ENCODE data around the gene TAS1R2.

The TAS1R2 gene

GRCh38 chr1:18869847-18870594, 10.6 kb upstream of the TAS1R2 start:
- TF ChIP-seq TEAD4 (IDR thresholded peaks at IDR 0.05): no peak
- no peak for TF ChIP-seq REST (IDR thresholded peaks at IDR 0.05; ENCODE audit: low read depth)
- TF ChIP-seq FOXM1 (IDR thresholded peaks at IDR 0.05; ENCODE audit: borderline replicate concordance, low read depth): no peak
- no peak for TF ChIP-seq MAX (IDR thresholded peaks at IDR 0.05)
- TF ChIP-seq CREB1 (IDR thresholded peaks at IDR 0.05; ENCODE audit: low read depth): no peak
- TF ChIP-seq EGR1 (IDR thresholded peaks at IDR 0.05): no peak
- no peak for TF ChIP-seq NFIC (IDR thresholded peaks at IDR 0.05)
- TF ChIP-seq YY1 (IDR thresholded peaks at IDR 0.05; ENCODE audit: low read depth): no peak
- TF ChIP-seq TAF1 (IDR thresholded peaks at IDR 0.05; ENCODE audit: low read depth): no peak
- TF ChIP-seq TCF12 (IDR thresholded peaks at IDR 0.05; ENCODE audit: low read depth): no peak
- TF ChIP-seq EP300 (IDR thresholded peaks at IDR 0.05; ENCODE audit: borderline replicate concordance): no peak
- TF ChIP-seq RAD21 (IDR thresholded peaks at IDR 0.05; ENCODE audit: low read depth): no peak
- TF ChIP-seq CEBPB (IDR thresholded peaks at IDR 0.05): no peak
- no peak for TF ChIP-seq USF1 (IDR thresholded peaks at IDR 0.05)
- TF ChIP-seq ZBTB7A (IDR thresholded peaks at IDR 0.05; ENCODE audit: low read depth): no peak

GRCh38 chr1:18868801-18869424, 9.5 kb upstream of the TAS1R2 start:
- TF ChIP-seq USF1 (IDR thresholded peaks at IDR 0.05) (no peak), TEAD4 (IDR thresholded peaks at IDR 0.05) (no peak), RAD21 (IDR thresholded peaks at IDR 0.05; ENCODE audit: low read depth) (no peak), FOXM1 (IDR thresholded peaks at IDR 0.05; ENCODE audit: borderline replicate concordance, low read depth) (no peak), TAF1 (IDR thresholded peaks at IDR 0.05; ENCODE audit: low read depth) (no peak), ZBTB7A (IDR thresholded peaks at IDR 0.05; ENCODE audit: low read depth) (no peak), CEBPB (IDR thresholded peaks at IDR 0.05) (no peak), REST (IDR thresholded peaks at IDR 0.05; ENCODE audit: low read depth) (no peak)

GRCh38 chr1:18868354-18868753, 8.9 kb upstream of the TAS1R2 start:
- TF ChIP-seq RAD21 (IDR thresholded peaks at IDR 0.05; ENCODE audit: low read depth) (no peak), CEBPB (IDR thresholded peaks at IDR 0.05) (no peak), EP300 (IDR thresholded peaks at IDR 0.05; ENCODE audit: borderline replicate concordance) (no peak), TCF12 (IDR thresholded peaks at IDR 0.05; ENCODE audit: low read depth) (no peak), USF1 (IDR thresholded peaks at IDR 0.05) (no peak), NFIC (IDR thresholded peaks at IDR 0.05) (no peak), EGR1 (IDR thresholded peaks at IDR 0.05) (no peak), TEAD4 (IDR thresholded peaks at IDR 0.05) (no peak), MAX (IDR thresholded peaks at IDR 0.05) (no peak), REST (IDR thresholded peaks at IDR 0.05; ENCODE audit: low read depth) (no peak), ZBTB7A (IDR thresholded peaks at IDR 0.05; ENCODE audit: low read depth) (no peak), TAF1 (IDR thresholded peaks at IDR 0.05; ENCODE audit: low read depth) (no peak), YY1 (IDR thresholded peaks at IDR 0.05; ENCODE audit: low read depth) (no peak), FOXM1 (IDR thresholded peaks at IDR 0.05; ENCODE audit: borderline replicate concordance, low read depth) (no peak), CREB1 (IDR thresholded peaks at IDR 0.05; ENCODE audit: low read depth) (no peak)
